Measurements from ENCODE around the gene TEPSIN.

DNA sequence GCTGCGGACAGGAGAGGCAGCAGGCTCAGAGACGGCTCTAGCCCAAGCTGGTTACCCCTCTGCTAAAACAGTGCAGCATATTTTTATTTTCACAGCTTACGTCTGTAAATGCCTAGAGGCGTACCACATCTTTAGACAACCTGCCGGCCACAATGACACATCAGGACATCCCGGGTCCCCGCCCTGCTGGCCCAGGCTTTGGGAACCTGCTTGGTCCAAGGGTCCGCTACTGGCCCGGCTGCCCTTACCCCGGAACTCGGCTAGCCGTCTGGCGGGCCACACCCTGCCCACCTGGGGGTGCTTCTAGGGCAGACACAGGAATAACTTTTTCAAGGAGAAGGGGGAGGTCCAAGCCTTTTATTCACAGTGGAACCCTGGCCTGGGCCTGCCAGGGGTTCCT is 20.4 kb downstream of the TEPSIN start:
- TF ChIP-seq, protein P1, sequence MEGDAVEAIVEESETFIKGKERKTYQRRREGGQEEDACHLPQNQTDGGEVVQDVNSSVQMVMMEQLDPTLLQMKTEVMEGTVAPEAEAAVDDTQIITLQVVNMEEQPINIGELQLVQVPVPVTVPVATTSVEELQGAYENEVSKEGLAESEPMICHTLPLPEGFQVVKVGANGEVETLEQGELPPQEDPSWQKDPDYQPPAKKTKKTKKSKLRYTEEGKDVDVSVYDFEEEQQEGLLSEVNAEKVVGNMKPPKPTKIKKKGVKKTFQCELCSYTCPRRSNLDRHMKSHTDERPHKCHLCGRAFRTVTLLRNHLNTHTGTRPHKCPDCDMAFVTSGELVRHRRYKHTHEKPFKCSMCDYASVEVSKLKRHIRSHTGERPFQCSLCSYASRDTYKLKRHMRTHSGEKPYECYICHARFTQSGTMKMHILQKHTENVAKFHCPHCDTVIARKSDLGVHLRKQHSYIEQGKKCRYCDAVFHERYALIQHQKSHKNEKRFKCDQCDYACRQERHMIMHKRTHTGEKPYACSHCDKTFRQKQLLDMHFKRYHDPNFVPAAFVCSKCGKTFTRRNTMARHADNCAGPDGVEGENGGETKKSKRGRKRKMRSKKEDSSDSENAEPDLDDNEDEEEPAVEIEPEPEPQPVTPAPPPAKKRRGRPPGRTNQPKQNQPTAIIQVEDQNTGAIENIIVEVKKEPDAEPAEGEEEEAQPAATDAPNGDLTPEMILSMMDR (optimal IDR thresholded peaks at IDR 0.05 in 1 of 3, IDR thresholded peaks at IDR 0.05 in 1 of 3, conservative IDR thresholded peaks at IDR 0.05 in 1 of 3; ENCODE audit: extremely low read depth in 1 of 3, insufficient read depth in 2 of 3, low read length in 3 of 3) = no peak
- no peak for TF ChIP-seq EZH2 (IDR thresholded peaks at IDR 0.05; ENCODE audit: low read length)
